ENCODE data around the gene PREB. TPM values are rescaled to one million over a fixed set of nuclear protein-coding genes. Genes with fewer than 3 reads are reported as not detected.

PREB gene, protein sequence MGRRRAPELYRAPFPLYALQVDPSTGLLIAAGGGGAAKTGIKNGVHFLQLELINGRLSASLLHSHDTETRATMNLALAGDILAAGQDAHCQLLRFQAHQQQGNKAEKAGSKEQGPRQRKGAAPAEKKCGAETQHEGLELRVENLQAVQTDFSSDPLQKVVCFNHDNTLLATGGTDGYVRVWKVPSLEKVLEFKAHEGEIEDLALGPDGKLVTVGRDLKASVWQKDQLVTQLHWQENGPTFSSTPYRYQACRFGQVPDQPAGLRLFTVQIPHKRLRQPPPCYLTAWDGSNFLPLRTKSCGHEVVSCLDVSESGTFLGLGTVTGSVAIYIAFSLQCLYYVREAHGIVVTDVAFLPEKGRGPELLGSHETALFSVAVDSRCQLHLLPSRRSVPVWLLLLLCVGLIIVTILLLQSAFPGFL
- total RNA-seq = 25.3 and 28.4 TPM in 2 replicates

DNA sequence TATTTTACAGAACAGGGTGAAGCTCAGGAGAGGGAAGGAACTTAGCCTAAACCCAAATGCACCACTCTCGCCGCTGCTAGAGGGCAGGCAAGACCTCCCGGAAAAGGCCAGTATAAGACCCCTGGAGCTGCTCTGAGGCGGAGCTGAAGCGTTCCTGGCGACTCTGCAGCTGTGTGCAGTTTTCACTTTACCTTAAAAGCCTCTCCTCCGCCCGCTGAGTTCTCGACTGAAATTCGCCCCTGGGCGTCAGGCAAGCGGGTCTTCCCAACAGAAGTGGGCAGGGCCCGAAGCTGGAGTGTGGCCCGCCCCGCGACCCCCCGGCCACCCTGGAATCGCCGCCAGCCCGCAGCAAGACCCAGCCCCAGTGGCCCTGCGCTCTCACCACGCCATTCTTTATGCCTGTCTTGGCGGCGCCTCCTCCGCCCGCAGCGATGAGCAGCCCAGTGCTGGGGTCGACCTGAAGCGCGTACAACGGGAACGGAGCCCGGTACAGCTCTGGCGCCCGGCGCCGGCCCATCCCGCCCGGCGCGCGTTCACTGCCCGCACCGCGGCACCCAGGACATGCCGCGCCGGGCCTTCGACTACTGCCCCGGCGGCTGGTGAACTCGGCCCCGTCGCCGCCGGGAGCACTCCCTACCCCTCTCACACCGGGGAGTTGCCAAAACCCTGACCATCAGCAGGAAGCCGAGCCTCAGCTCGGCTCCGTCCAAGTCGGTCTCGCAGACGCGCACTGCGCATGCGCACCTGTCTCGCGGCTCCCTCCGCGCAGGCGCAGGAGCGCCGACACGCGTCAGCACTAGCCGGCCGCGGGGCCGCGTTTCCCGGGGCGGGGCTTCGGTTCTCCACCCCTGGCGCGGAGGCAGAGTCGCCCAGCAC is at the start of gene PREB:
TSS of gene PREB (minus strand) at position 732 of the 876 bp plus-strand sequence. CDS start at position 517, 215 bp downstream.

DNA sequence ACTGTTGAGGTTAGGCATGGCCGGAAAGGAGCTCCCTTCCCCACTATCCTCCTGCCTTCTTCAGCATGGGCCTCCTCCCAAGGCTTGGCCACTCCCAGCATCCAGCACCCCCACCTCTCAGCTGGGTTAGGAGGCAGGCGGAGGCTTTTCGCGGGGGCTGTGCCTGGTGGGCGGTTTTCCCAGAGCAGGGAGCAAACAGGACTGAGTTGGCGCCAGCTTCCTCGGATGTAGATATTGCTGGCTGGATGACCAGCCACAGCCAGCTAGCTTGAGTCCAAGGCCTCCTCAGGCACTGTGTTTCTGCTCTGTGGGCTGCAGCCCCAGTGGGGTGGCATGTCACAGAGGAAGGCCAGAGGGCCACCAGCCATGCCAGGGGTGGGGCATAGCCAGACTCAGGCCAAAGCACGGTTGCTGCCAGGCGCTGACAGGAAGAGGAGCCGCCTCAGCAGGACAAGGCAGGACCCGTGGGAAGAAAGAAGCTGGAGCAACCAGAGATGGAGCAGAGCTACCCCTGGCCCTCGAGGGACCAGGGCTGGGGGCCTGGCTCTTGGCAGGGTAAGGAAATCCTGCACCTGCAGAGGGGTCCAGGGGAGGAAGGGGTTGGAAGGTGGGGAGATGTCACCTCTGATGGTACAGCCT is 14.5 kb upstream of the PREB start, which contains the start of gene TCF23:
TSS of gene TCF23 (plus strand) at position 204 of the 639 bp plus-strand sequence. CDS start at position 334, 130 bp downstream.

GRCh38 chr2:27139310-27139709 is 4.9 kb upstream of the PREB start, which contains the start of gene PRR30:
TSS of gene PRR30 (minus strand) at chr2:27139410. CDS start at chr2:27138329, 1,081 bp downstream.

GRCh38 chr2:27123302-27124150 is 10.9 kb downstream of the PREB start, which contains the start of gene ABHD1:
TSS of gene ABHD1 (plus strand) at chr2:27123815. CDS start at chr2:27123949, 134 bp downstream.

DNA sequence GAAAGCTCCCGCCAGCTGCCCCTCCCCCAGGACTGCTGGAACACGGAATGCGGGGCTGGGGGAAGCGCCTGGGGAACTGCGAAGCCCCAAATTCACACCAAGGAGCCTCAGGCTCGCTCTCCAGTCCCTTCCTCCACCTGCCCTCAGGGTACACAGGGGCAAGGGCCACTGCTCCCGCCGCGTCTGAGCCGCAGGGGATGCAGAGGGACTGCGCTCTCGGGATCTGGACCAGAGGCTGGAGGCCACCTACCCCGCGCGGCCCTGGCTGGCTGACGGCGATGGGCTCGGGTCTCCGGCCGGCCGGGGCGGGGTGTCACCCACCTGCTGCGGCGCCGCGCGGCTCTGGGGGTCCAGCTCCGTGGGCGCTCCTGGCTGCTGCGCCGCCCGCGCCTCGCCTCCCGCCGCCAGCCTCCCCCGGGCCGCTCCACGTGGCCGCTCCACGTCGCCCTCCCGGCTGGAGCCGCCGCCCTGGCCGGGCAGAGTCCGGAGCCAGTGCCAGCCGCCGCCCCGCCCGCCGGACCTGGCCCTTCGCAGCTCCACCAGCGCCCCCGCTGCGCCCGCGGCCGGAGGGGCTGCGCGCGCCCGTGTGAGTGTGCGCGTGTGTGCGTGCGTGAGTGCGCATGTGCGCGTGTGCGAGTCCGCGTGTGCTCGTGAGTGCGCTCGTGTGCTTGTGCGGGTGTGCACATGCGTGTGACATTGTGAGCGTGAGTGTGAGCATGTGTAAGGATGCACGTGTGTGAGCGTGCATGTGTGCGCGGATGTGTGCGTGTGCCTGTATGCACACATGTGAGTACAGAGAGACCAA is 15.7 kb downstream of the PREB start, which contains the start of gene CGREF1:
TSS of gene CGREF1 (minus strand) at position 604 of the 805 bp plus-strand sequence. CDS start 14,762 bp downstream, outside the sequence.

DNA sequence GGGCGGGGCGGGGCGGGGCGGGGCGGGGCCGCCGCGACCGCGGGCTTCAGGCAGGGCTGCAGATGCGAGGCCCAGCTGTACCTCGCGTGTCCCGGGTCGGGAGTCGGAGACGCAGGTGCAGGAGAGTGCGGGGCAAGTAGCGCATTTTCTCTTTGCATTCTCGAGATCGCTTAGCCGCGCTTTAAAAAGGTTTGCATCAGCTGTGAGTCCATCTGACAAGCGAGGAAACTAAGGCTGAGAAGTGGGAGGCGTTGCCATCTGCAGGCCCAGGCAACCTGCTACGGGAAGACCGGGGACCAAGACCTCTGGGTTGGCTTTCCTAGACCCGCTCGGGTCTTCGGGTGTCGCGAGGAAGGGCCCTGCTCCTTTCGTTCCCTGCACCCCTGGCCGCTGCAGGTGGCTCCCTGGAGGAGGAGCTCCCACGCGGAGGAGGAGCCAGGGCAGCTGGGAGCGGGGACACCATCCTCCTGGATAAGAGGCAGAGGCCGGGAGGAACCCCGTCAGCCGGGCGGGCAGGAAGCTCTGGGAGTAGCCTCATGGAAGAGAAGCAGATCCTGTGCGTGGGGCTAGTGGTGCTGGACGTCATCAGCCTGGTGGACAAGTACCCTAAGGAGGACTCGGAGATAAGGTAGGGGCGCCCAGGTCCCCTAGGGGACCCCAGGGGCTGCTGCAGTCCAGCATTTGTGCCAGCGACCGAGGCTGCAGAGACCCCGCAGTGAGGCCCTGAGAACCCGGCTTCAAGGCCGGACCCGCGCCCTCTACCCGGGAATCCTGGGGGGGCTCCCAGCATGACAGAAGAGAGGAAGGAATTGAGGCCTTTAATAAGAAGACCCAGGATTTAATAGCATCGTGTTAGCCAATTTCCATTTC is 47.5 kb downstream of the PREB start, which contains the start of gene KHK:
TSS of gene KHK (plus strand) at position 49 of the 870 bp plus-strand sequence. CDS start at position 537, 488 bp downstream.

Other genes with a start within 250 kb of the PREB start
- 1.4 and 1.5 TPM in 2 replicates for gene MAPRE3, start 164.0 kb downstream of the PREB start, total RNA-seq
- 17.0 and 23.1 TPM in 2 replicates for gene TMEM214, start 101.7 kb downstream of the PREB start, total RNA-seq
- gene AGBL5, start 83.0 kb downstream of the PREB start, total RNA-seq = 17.3 and 20.0 TPM in 2 replicates
- 403 and 523 TPM in 2 replicates for gene OST4, start 63.0 kb downstream of the PREB start, total RNA-seq
- gene EMILIN1, start 56.0 kb downstream of the PREB start, total RNA-seq = 22.8 and 34.8 TPM in 2 replicates
- 2.4 and 4.3 TPM in 2 replicates for gene KHK, start 47.9 kb downstream of the PREB start, total RNA-seq
- gene CGREF1, start 15.5 kb downstream of the PREB start, total RNA-seq = 1.7 and 2.3 TPM in 2 replicates
- gene ABHD1, start 10.8 kb downstream of the PREB start, total RNA-seq = not detected in 2 replicates
- gene PRR30, start 4.8 kb upstream of the PREB start, total RNA-seq = not detected in 2 replicates
- not detected in 2 replicates for gene TCF23, start 14.4 kb upstream of the PREB start, total RNA-seq
- gene ATRAID, start 77.4 kb upstream of the PREB start, total RNA-seq = 107 and 121 TPM in 2 replicates
- gene SLC5A6, start 77.6 kb upstream of the PREB start, total RNA-seq = 18.1 and 19.4 TPM in 2 replicates
- 21.6 and 22.9 TPM in 2 replicates for gene CAD, start 82.7 kb upstream of the PREB start, total RNA-seq
- gene SLC30A3, start 128.4 kb upstream of the PREB start, total RNA-seq = 6.3 and 21.2 TPM in 2 replicates
- gene DNAJC5G, start 140.8 kb upstream of the PREB start, total RNA-seq = 0.60 and 2.4 TPM in 2 replicates
- gene TRIM54, start 147.8 kb upstream of the PREB start, total RNA-seq = 0.52 and 1.3 TPM in 2 replicates
- 0.22 and 0.34 TPM in 2 replicates for gene UCN, start 173.8 kb upstream of the PREB start, total RNA-seq
- 38.0 and 43.1 TPM in 2 replicates for gene MPV17, start 188.5 kb upstream of the PREB start, total RNA-seq
- 17.0 and 22.3 TPM in 2 replicates for gene GTF3C2, start 222.1 kb upstream of the PREB start, total RNA-seq
- 21.5 and 25.9 TPM in 2 replicates for gene EIF2B4, start 235.7 kb upstream of the PREB start, total RNA-seq
- 130 and 131 TPM in 2 replicates for gene SNX17, start 236.0 kb upstream of the PREB start, total RNA-seq
- 6.4 and 6.8 TPM in 2 replicates for gene ZNF513, start 246.1 kb upstream of the PREB start, total RNA-seq